ENCODE measurements around the gene CXorf66.

Gene CXorf66

GRCh38 chrX:139972629-139973624 lies 7.6 kb upstream of the CXorf66 start:
- H3K36me3 ChIP-seq (ENCODE audit: insufficient read depth, low read length) = no peaks in the 10 kb centered on the region
- DNase-seq = no peak
- H2AFZ ChIP-seq (ENCODE audit: low read depth, low read length) = no peak overlapping the region
- H3K4me3 ChIP-seq (ENCODE audit: low read depth in 1 of 2, low read length in 2 of 2) = no peak overlapping the region
- no peak overlapping the region for H3K4me2 ChIP-seq (ENCODE audit: insufficient read depth, low read length)
- H3K27ac ChIP-seq (ENCODE audit: low read length) = no peak overlapping the region
- no peak for TF ChIP-seq EZH2 (IDR thresholded peaks at IDR 0.05; ENCODE audit: borderline replicate concordance, low read depth, low read length, severe bottlenecking)
- no peak for TF ChIP-seq CTCF (IDR thresholded peaks at IDR 0.05; ENCODE audit: borderline replicate concordance, extremely low read depth, low read length, poor library complexity, severe bottlenecking)
- H4K20me1 ChIP-seq (ENCODE audit: insufficient read depth, low read length) = no peaks in the 10 kb centered on the region
- H3K79me2 ChIP-seq (ENCODE audit: insufficient read depth, low read length) = no peaks in the 10 kb centered on the region
- H3K9ac ChIP-seq (ENCODE audit: low read depth, low read length) = no peak overlapping the region
- no peaks in the 10 kb centered on the region for H3K27me3 ChIP-seq (ENCODE audit: insufficient read depth, low read length, poor library complexity)
- H3K4me1 ChIP-seq (ENCODE audit: insufficient read depth, low read length) = no peaks in the 10 kb centered on the region
- H3K9me3 ChIP-seq (ENCODE audit: insufficient read depth, low read length, severe bottlenecking) = no peaks in the 10 kb centered on the region
- ATAC-seq (ENCODE audit: insufficient read depth, low read depth) = no peak

DNA sequence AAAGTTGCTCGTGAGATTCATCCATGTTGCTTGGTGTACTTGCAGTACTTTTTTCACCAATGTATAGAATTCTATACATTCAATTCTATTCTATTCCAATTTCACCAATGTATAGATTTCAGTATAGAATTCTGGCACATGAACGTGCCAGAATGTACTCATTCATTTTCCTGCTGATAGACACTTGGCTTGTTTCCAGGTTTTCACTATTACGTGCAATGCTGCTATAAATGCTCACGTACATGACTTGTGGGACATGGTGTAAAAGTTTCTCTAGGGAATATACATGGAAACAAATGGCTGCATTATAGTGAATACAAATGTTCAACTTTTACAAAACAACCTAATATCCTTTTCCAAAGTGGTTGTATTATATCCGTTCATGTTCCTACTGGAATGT lies 6.8 kb upstream of the CXorf66 start:
- H3K4me1 ChIP-seq (ENCODE audit: insufficient read depth, low read length) = no peaks in the 10 kb centered on the region
- DNase-seq (no peak), ATAC-seq (ENCODE audit: insufficient read depth, low read depth) (no peak)
- no peak overlapping the region for H2AFZ ChIP-seq (ENCODE audit: low read depth, low read length)
- no peak overlapping the region for H3K27ac ChIP-seq (ENCODE audit: low read length)
- no peaks in the 10 kb centered on the region for H3K79me2 ChIP-seq (ENCODE audit: insufficient read depth, low read length)
- H3K4me3 ChIP-seq (ENCODE audit: low read depth in 1 of 2, low read length in 2 of 2) = no peak overlapping the region
- TF ChIP-seq CTCF (IDR thresholded peaks at IDR 0.05; ENCODE audit: borderline replicate concordance, extremely low read depth, low read length, poor library complexity, severe bottlenecking) = no peak
- TF ChIP-seq EZH2 (IDR thresholded peaks at IDR 0.05; ENCODE audit: borderline replicate concordance, low read depth, low read length, severe bottlenecking) = no peak
- H4K20me1 ChIP-seq (ENCODE audit: insufficient read depth, low read length) = no peaks in the 10 kb centered on the region
- H3K27me3 ChIP-seq (ENCODE audit: insufficient read depth, low read length, poor library complexity) = no peaks in the 10 kb centered on the region
- H3K36me3 ChIP-seq (ENCODE audit: insufficient read depth, low read length) = no peaks in the 10 kb centered on the region
- no peak overlapping the region for H3K9ac ChIP-seq (ENCODE audit: low read depth, low read length)
- no peaks in the 10 kb centered on the region for H3K9me3 ChIP-seq (ENCODE audit: insufficient read depth, low read length, severe bottlenecking)
- no peak overlapping the region for H3K4me2 ChIP-seq (ENCODE audit: insufficient read depth, low read length)

GRCh38 chrX:139971394-139971749 lies 6.1 kb upstream of the CXorf66 start:
- Histone ChIP-seq H3K9me3 (ENCODE audit: insufficient read depth, low read length, severe bottlenecking) (no peaks in the 10 kb centered on the region), H3K4me2 (ENCODE audit: insufficient read depth, low read length) (no peak overlapping the region), H3K27me3 (ENCODE audit: insufficient read depth, low read length, poor library complexity) (no peaks in the 10 kb centered on the region), H3K79me2 (ENCODE audit: insufficient read depth, low read length) (no peaks in the 10 kb centered on the region), H2AFZ (ENCODE audit: low read depth, low read length) (no peak overlapping the region), H3K4me1 (ENCODE audit: insufficient read depth, low read length) (no peaks in the 10 kb centered on the region), H3K9ac (ENCODE audit: low read depth, low read length) (no peak overlapping the region), H3K4me3 (ENCODE audit: low read depth in 1 of 2, low read length in 2 of 2) (no peak overlapping the region), H3K27ac (ENCODE audit: low read length) (no peak overlapping the region), H4K20me1 (ENCODE audit: insufficient read depth, low read length) (no peaks in the 10 kb centered on the region), H3K36me3 (ENCODE audit: insufficient read depth, low read length) (no peaks in the 10 kb centered on the region)
- TF ChIP-seq EZH2 (IDR thresholded peaks at IDR 0.05; ENCODE audit: borderline replicate concordance, low read depth, low read length, severe bottlenecking) (no peak), CTCF (IDR thresholded peaks at IDR 0.05; ENCODE audit: borderline replicate concordance, extremely low read depth, low read length, poor library complexity, severe bottlenecking) (no peak)
- ATAC-seq (ENCODE audit: insufficient read depth, low read depth) (no peak), DNase-seq (no peak)

All from DND-41 (cell line).